Fibroblast of mammary gland (primary cell): ENCODE results near the gene PRKN.

Experiments used
- DNase-seq: peaks from one replicate; pipeline ENCODE4 v3.0.0-alpha.2; 2010; ENCODE audit warnings: low read depth
- H3K4me3 ChIP-seq: 2 replicates; pipeline ENCODE4 v1.5.1; 2011; ENCODE audit warnings: low read depth, mild to moderate bottlenecking, low read length, moderate library complexity; ENCODE audit not compliant: control insufficient read depth
- CTCF ChIP-seq: conservative IDR thresholded peaks from 2 replicates; pipeline ENCODE4 v1.5.1; 2011; ENCODE audit warnings: low read depth, low read length, inconsistent platforms; ENCODE audit not compliant: control insufficient read depth, insufficient read depth

Gene PRKN

GRCh38 chr6:162271922-162272321 is 455.6 kb downstream of the PRKN start:
- DNase-seq = no peak
- no peak overlapping the region for H3K4me3 ChIP-seq
- TF ChIP-seq CTCF = no peak

- TF ChIP-seq CTCF = no peak
- no peak for DNase-seq
- no peak overlapping the region for H3K4me3 ChIP-seq
Measured at GRCh38 chr6:162270966-162271365, 456.6 kb downstream of the PRKN start.

GRCh38 chr6:162267641-162268040 is 459.9 kb downstream of the PRKN start:
- no peak for DNase-seq
- no peak overlapping the region for H3K4me3 ChIP-seq
- TF ChIP-seq CTCF = no peak

- no peak for DNase-seq
- no peak overlapping the region for H3K4me3 ChIP-seq
- no peak for TF ChIP-seq CTCF
Measured at GRCh38 chr6:162267126-162267525, 460.4 kb downstream of the PRKN start.

DNA sequence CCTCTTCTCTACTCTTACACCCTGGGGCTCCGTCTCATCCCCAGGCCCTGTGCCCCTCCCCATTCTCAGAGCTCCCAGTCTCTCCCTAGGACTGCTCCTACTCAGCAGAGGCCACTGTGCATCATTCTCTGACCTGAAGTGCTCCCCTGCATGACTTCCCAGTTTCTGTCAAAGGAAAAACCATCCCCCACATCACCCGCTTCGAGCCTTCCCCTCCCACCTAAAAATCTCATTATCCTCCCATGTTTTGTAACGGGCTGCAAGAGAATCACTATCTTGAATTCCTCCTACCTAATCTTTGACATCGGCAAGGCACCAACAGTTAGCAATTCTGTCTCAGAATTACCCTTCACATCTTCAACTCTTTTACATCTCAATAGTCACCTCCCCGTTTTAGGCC is 463.0 kb downstream of the PRKN start:
- no peak overlapping the region for H3K4me3 ChIP-seq
- DNase-seq = no peak
- TF ChIP-seq CTCF = no peak

DNA sequence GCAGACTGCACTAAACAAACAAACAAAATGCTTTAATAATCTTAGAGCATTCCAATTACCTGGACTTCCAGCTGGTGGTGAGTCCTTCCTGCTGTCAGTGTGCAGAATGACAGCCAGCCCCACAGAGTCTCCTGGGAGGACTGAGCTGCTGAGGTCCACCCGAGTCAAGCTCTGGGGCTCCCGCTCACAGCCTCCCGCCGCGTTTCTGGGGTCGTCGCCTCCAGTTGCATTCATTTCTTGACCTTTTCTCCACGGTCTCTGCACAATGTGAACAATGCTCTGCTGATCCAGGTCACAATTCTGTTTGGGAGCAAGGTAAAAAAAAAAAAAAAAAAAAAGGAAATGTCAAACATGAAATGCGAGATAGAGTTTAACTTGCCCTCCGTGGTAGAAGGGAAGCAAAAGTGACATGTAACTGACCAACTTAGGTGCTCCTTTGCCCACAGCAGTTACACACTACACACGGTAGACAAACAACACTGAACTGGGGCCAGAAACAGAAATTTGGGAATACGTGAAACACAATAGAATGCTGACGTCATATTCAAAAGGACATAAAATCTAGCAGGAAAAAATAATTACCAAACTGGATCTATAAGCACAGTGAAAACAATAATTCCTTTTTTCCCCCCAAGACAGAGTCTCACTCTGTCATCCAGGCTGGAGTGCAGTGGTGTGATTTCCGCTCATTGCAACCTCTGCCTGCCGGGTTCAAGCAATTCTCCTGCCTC is 464.9 kb downstream of the PRKN start:
- DNase-seq = no peak
- no peak for TF ChIP-seq CTCF
- H3K4me3 ChIP-seq = no peak overlapping the region

- no peak overlapping the region for H3K4me3 ChIP-seq
- no peak for TF ChIP-seq CTCF
- no peak for DNase-seq
Measured at GRCh38 chr6:162261598-162261997, 466.0 kb downstream of the PRKN start.
